GM12891 (cell line): Measurements from ENCODE around the gene DPP7.

Source experiments
- PAX5 ChIP-seq: IDR thresholded peaks from 2 replicates; pipeline ENCODE4 v1.6.1; 2011; ENCODE audit warnings: low read length, moderate library complexity, mild to moderate bottlenecking; ENCODE audit not compliant: insufficient read depth, severe bottlenecking
- POLR2A ChIP-seq: IDR thresholded peaks from 2 replicates; pipeline ENCODE4 v1.6.1; 2011; ENCODE audit warnings: low read depth, low read length, control low read depth
- POLR2AphosphoS5 ChIP-seq: IDR thresholded peaks from 2 replicates; pipeline ENCODE4 v1.6.1; 2011; ENCODE audit warnings: low read depth, low read length, control low read depth
- SPI1 ChIP-seq: IDR thresholded peaks from 2 replicates; pipeline ENCODE4 v1.6.1; 2011; ENCODE audit warnings: low read depth, low read length, control low read depth
- TAF1 ChIP-seq: IDR thresholded peaks from 2 replicates; pipeline ENCODE4 v1.6.1; 2011; ENCODE audit warnings: low read depth, low read length, control low read depth

DNA sequence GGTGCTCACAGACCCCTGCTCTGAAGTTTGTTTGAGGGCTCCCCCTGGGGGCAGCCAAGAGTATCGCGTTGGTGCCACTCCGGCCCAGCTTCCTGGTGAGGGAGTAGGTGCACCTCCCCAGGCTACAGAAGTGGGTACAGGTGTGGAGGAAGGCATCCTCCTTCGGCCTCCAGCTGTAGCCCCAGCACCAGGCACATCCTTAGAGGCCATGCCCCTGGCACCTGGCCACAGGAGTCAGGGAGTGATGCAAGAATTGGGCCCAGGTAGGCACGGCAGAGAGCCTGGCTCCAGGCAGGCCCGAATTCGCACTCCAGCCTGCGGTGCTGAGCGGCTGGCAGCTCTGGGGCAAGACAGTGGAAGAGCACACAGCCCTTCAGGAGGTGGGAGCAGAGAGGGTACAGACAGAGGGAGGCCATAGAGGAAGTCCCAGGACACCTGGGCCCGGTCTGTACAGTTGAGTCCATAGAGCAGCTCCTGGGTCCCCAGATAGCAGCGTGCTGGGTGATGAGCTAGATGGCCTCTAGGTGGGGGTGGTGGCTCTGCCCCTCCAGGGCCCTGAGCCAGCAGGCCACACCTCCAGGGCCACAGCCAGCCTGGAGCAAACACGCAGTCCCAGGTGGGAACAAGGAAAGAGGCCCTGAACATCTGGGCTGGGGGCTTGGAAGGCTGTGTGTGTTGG lies 46.5 kb downstream of the DPP7 start:
- TF ChIP-seq POLR2AphosphoS5 (no peak), POLR2A (no peak), TAF1 (no peak), PAX5 (no peak), SPI1 (no peak)
